ENCODE data around the gene PRIM2.
"Not testable (repeated sequence)": the region's sequence is repeated elsewhere in the genome, so short reads cannot be mapped to it uniquely, and the experiment has no call there.

Gene PRIM2

GRCh38 chr6:57346715-57347114, 29.3 kb downstream of the PRIM2 start:
- DNase-seq = peak; percentile 32
- in situ Hi-C loops (cut with MboI; ENCODE audit: low pct_unique_long_range_greater_than_20kb, low sequenced_read_pairs) = not testable (repeated sequence)

DNA sequence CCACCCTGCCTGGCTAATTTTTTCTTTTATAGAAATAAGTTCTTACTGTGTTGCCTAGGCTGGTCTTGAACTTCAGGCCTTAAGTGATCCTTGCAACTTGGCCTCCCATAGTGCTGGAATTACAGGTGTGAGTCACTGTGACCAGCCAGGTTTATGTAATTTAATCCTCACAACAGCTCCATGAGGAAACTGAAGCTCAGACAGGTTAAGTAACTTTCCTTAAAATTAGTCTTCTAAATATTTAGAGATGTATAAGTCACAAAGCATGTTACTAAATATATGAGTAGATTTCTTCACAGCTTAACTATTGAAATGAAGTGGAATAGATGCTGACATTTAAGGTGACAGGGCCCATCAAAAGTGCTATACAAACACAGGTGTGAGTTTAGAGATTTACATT, 30.2 kb downstream of the PRIM2 start:
- in situ Hi-C loops (cut with MboI; ENCODE audit: low pct_unique_long_range_greater_than_20kb, low sequenced_read_pairs); DNase-seq: not testable (repeated sequence)

- in situ Hi-C loops (cut with MboI; ENCODE audit: low pct_unique_long_range_greater_than_20kb, low sequenced_read_pairs) = not testable (repeated sequence)
- DNase-seq = peak; percentile 43
Measured at GRCh38 chr6:57350443-57350842, 33.0 kb downstream of the PRIM2 start.

DNA sequence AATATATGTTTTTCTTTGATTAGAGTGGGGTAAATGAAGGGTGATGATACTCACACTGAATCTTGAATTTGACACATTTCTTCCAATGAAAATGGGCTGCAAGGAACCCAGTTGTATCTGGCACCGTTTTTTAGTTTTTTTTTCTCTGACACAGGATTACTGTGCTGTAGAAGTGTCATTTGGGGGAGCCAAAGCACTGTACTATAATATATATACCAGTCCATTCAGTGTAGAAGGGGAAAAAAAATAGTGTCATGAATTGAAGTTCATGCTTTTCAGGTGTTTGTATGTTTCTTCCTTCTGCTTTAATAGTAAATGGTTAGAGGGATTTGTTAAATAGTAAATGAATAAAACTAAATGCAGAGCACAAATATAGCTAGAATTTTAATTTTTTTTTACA, 35.2 kb downstream of the PRIM2 start:
- DNase-seq; in situ Hi-C loops (cut with MboI; ENCODE audit: low pct_unique_long_range_greater_than_20kb, low sequenced_read_pairs): not testable (repeated sequence)

- in situ Hi-C loops (cut with MboI; ENCODE audit: low pct_unique_long_range_greater_than_20kb, low sequenced_read_pairs); DNase-seq: not testable (repeated sequence)
Measured at GRCh38 chr6:57358319-57358718, 40.9 kb downstream of the PRIM2 start.

- in situ Hi-C loops (cut with MboI; ENCODE audit: low pct_unique_long_range_greater_than_20kb, low sequenced_read_pairs); DNase-seq: not testable (repeated sequence)
Measured at GRCh38 chr6:57359766-57360165, 42.3 kb downstream of the PRIM2 start.

GRCh38 chr6:57362340-57362739, 44.9 kb downstream of the PRIM2 start:
- peak; percentile 1 for DNase-seq
- in situ Hi-C loops (cut with MboI; ENCODE audit: low pct_unique_long_range_greater_than_20kb, low sequenced_read_pairs) = not testable (repeated sequence)

DNA sequence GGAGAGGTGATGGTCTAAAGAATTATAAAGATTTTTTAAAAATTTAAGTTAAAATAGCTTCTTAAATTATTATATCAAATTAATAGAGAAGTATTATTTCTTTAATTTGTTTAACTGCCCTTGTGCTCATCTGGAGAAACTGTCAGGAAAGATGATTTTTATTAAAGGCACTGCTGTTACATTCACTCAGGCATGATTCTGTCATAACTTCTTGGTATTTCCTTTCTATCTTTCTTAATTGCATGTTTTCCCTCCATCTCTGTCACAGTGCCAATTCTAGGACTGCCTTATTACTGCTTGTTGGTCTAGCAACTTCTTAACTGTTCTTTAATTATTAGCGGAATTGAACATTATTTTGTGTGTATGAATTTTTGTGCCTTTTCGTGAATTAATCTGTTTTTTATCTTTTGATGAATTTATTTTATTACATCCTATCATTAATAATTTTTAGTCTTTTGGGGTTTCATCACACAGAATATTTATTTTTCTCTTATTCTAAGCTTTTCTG, 47.7 kb downstream of the PRIM2 start:
- in situ Hi-C loops (cut with MboI; ENCODE audit: low pct_unique_long_range_greater_than_20kb, low sequenced_read_pairs) = not testable (repeated sequence)

DNA sequence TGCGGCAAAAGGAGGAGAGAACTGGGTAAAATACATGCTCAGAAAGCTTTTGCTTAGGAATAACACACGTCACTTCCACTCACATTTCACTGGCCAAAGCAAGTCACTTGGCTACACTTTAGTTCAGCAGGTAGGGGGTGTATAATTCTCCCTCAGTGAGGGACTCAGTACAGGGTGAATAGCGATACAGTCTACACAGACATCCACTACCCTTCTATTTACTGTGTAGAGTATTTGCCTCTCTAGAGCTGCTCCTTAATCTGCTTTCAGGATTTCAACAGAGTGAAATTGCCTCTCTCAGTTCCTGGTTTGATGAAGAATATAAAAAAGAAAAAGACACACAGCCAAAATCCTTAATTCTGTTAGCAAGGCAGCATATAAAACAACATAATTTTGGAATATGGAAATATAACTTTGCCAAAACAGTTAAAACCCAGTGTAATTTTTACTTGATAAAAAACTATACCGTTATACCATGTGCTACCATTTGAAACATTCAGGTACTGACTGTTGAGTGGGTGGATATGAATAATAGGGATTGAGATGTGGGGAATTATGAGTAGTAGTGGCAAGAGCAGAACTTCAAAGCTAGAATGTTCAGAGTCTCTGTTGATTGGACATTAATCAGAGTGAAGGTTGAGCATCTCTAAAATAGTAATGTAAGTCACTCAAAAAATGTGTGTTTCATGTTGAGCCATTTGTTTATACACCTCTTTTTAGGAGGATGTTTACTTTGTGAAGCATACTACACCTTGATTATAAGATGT, 51.7 kb downstream of the PRIM2 start:
- in situ Hi-C loops (cut with MboI; ENCODE audit: low pct_unique_long_range_greater_than_20kb, low sequenced_read_pairs); DNase-seq: not testable (repeated sequence)

More for the DNA sequence above, 47.7 kb downstream of the PRIM2 start:
- not testable (repeated sequence) for DNase-seq

- in situ Hi-C loops (cut with MboI; ENCODE audit: low pct_unique_long_range_greater_than_20kb, low sequenced_read_pairs); DNase-seq: not testable (repeated sequence)
Measured at GRCh38 chr6:57371779-57372178, 54.3 kb downstream of the PRIM2 start.

- in situ Hi-C loops (cut with MboI; ENCODE audit: low pct_unique_long_range_greater_than_20kb, low sequenced_read_pairs); DNase-seq: not testable (repeated sequence)
Measured at GRCh38 chr6:57374764-57375163, 57.3 kb downstream of the PRIM2 start.

- DNase-seq; in situ Hi-C loops (cut with MboI; ENCODE audit: low pct_unique_long_range_greater_than_20kb, low sequenced_read_pairs): not testable (repeated sequence)
Measured at GRCh38 chr6:57376083-57376482, 58.7 kb downstream of the PRIM2 start.

DNA sequence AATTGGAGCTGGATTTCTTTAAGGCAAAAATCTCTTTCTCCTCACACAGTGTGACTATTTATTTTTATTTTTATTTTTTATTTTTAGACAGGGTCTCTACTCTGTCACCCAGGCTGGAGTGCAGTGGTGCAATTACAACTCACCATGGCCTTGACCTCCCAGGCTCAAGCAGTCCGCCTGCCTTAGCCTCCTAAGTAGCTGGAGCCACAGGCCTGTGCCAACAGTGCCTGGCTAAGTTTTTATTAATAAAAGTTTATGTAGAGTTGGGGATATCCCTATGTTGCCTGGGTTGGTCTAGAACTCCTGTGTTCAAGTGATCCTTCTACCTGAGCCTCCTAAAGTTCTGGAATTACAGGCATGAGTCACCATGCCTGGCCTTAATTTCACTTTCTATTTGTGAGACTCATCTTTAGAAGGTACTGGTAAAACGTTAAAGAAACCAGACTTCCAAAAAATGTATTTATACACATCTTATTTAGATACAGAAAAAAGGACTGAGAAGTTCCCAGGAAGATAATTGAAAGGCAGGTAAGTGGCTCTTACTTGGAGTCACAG, 71.7 kb downstream of the PRIM2 start:
- DNase-seq; in situ Hi-C loops (cut with MboI; ENCODE audit: low pct_unique_long_range_greater_than_20kb, low sequenced_read_pairs): not testable (repeated sequence)

DNA sequence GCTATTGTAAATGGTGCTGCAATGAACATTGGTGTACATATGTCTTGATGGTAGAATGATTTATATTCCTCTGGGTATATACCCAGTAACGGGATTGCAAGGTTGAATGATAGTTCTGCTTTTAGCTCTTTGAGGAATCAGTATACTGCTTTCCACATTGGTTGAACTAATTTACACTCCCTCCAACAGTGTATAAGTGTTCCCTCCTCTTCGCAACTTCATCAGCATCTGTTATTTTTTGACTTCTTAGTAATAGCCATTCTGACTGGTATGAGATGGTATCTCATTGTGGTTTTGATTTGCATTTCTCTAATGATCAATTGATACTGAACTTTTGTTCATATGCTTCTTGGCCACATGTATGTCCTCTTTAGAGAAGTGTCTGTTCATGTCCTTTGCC, 73.4 kb downstream of the PRIM2 start:
- in situ Hi-C loops (cut with MboI; ENCODE audit: low pct_unique_long_range_greater_than_20kb, low sequenced_read_pairs); DNase-seq: not testable (repeated sequence)

- DNase-seq; in situ Hi-C loops (cut with MboI; ENCODE audit: low pct_unique_long_range_greater_than_20kb, low sequenced_read_pairs): not testable (repeated sequence)
Measured at GRCh38 chr6:57392047-57392446, 74.6 kb downstream of the PRIM2 start.

DNA sequence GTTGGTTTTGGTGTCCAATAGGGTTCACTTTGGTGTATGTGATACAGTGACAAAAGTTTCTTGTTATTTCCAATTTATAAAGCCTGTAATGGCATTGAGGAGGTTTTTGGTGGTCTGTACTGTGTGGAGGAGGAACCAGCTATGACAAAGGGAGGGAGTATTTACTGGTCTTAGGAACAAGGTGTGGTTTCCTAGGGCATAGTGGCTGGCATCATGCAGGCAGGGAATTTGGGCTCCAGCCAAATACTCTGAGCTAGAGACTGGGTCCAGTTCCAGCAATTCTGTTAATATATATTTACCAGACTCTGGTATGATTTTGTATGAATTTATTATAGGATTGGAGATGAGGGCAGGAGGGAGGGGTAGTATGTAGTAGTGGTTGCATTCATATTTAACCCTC, 101.9 kb downstream of the PRIM2 start:
- DNase-seq; in situ Hi-C loops (cut with MboI; ENCODE audit: low pct_unique_long_range_greater_than_20kb, low sequenced_read_pairs): not testable (repeated sequence)

- peak; percentile 26 for DNase-seq
- in situ Hi-C loops (cut with MboI; ENCODE audit: low pct_unique_long_range_greater_than_20kb, low sequenced_read_pairs) = no loop called here
Measured at GRCh38 chr6:57421503-57421902, 104.1 kb downstream of the PRIM2 start.

DNA sequence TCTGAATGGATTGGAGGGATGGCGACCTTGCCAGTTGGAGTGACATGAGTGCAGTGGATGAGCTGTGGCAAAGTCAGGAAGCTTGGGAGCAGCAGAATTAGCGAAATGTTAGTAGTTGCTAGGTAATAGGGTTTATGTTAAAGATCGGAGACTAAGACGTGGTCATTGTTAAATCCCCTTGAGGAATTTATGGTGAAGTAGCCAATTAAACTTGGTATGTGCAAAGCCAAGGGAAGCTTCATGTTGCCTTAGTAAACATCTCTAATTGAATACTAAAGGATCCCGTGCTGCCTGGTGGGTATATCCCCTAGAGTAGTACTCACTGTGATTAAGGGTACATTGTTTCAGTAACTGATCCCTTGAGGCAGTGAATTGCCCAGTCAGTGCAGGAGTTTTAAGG, 106.0 kb downstream of the PRIM2 start:
- in situ Hi-C loops (cut with MboI; ENCODE audit: low pct_unique_long_range_greater_than_20kb, low sequenced_read_pairs) = no loop called here
- no peak for DNase-seq

DNA sequence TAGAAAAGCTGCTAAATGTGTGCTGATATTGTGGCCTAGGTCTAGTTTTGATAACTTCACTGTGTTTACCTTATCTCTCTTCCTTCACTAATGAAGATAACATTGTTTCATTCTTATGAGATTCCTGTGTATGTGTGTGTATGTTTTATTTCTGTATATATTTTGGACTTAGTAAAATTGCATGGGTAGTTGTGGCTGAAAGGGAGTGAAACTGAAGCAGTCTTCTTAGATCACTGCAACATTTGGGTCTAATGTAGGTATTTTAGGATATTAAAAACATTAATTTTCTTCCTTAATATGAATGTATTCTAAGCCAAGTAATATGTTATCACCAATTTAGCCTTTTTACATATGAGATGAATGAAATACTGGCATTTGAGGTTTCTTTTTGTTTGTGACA, 114.3 kb downstream of the PRIM2 start:
- DNase-seq; in situ Hi-C loops (cut with MboI; ENCODE audit: low pct_unique_long_range_greater_than_20kb, low sequenced_read_pairs): not testable (repeated sequence)

- DNase-seq = no peak
- in situ Hi-C loops (cut with MboI; ENCODE audit: low pct_unique_long_range_greater_than_20kb, low sequenced_read_pairs) = no loop called here
Measured at GRCh38 chr6:57432157-57432556, 114.7 kb downstream of the PRIM2 start.

All from KBM-7 (cell line).